DND-41 (cell line): ENCODE data around the gene VANGL1.

Experiments used
- CTCF ChIP-seq: IDR thresholded peaks from 2 replicates; pipeline ENCODE4 v1.5.1; 2012; ENCODE audit warnings: borderline replicate concordance, low read length, moderate library complexity, mild to moderate bottlenecking; ENCODE audit not compliant: poor library complexity, severe bottlenecking; ENCODE audit errors: extremely low read depth
- EZH2 ChIP-seq: IDR thresholded peaks from 3 replicates; pipeline ENCODE4 v1.6.1; 2012; ENCODE audit warnings: borderline replicate concordance, low read depth, mild to moderate bottlenecking, moderate library complexity, low read length, inconsistent platforms; ENCODE audit not compliant: severe bottlenecking

- no peak for TF ChIP-seq CTCF
- no peak for TF ChIP-seq EZH2
Measured at GRCh38 chr1:115641762-115642167, at the start of gene VANGL1.
